SU-DHL-6 (cell line): ENCODE measurements around the gene NEUROG1.

Experiments
- EZH2phosphoT487 ChIP-seq: fragments of 200-600 bp; sonication (generic), shearing (Covaris generic); conservative IDR thresholded peaks from 2 replicates; pipeline ENCODE4 v1.6.1; 2018; ENCODE audit warnings: mild to moderate bottlenecking, antibody characterized with exemption, low read length, moderate library complexity, mixed read lengths
- TF ChIP-seq, protein P1 (sequence below): fragments of 200-600 bp; sonication (generic); IDR thresholded peaks from one replicate; pipeline ENCODE4 v1.5.1; 2017; ENCODE audit warnings: antibody characterized with exemption, mild to moderate bottlenecking, low read length, moderate library complexity; ENCODE audit not compliant: insufficient read depth, poor library complexity, severe bottlenecking

DNA sequence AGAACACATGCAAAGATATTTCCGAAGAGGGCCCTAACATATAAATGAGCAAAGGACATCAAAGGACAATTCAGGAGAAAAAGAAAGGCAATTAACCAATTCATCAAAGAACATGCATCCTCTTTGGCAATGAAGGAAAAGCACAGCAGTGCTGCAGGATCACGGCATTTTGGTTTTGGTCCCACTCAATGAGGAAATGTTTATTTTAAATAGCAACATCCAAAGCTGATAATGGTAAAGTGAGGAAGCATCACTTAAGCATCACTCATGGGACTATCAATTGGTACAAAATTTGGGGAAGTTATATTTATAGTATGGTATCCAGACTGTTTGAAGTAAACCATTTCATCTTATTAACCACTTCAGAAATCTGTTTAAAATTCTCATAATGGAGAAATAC is 48.5 kb upstream of the NEUROG1 start:
- TF ChIP-seq, protein P1, sequence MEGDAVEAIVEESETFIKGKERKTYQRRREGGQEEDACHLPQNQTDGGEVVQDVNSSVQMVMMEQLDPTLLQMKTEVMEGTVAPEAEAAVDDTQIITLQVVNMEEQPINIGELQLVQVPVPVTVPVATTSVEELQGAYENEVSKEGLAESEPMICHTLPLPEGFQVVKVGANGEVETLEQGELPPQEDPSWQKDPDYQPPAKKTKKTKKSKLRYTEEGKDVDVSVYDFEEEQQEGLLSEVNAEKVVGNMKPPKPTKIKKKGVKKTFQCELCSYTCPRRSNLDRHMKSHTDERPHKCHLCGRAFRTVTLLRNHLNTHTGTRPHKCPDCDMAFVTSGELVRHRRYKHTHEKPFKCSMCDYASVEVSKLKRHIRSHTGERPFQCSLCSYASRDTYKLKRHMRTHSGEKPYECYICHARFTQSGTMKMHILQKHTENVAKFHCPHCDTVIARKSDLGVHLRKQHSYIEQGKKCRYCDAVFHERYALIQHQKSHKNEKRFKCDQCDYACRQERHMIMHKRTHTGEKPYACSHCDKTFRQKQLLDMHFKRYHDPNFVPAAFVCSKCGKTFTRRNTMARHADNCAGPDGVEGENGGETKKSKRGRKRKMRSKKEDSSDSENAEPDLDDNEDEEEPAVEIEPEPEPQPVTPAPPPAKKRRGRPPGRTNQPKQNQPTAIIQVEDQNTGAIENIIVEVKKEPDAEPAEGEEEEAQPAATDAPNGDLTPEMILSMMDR, result no peak
- no peak for TF ChIP-seq EZH2phosphoT487
